Choroid plexus epithelial cell (primary cell): ENCODE measurements around the gene PTK6.

Experiments used
- DNase-seq: peaks from one replicate; pipeline ENCODE4 v3.0.0-alpha.2; 2010; ENCODE audit warnings: low read depth
- H3K4me3 ChIP-seq: 2 replicates; pipeline ENCODE4 v1.5.1; 2011; ENCODE audit warnings: low read depth, mild to moderate bottlenecking, control low read depth, low read length, moderate library complexity
- CTCF ChIP-seq: conservative IDR thresholded peaks from 2 replicates; pipeline ENCODE4 v1.5.1; 2011; ENCODE audit warnings: low read depth, mild to moderate bottlenecking, control low read depth, inconsistent platforms, low read length, moderate library complexity

The PTK6 gene

DNA sequence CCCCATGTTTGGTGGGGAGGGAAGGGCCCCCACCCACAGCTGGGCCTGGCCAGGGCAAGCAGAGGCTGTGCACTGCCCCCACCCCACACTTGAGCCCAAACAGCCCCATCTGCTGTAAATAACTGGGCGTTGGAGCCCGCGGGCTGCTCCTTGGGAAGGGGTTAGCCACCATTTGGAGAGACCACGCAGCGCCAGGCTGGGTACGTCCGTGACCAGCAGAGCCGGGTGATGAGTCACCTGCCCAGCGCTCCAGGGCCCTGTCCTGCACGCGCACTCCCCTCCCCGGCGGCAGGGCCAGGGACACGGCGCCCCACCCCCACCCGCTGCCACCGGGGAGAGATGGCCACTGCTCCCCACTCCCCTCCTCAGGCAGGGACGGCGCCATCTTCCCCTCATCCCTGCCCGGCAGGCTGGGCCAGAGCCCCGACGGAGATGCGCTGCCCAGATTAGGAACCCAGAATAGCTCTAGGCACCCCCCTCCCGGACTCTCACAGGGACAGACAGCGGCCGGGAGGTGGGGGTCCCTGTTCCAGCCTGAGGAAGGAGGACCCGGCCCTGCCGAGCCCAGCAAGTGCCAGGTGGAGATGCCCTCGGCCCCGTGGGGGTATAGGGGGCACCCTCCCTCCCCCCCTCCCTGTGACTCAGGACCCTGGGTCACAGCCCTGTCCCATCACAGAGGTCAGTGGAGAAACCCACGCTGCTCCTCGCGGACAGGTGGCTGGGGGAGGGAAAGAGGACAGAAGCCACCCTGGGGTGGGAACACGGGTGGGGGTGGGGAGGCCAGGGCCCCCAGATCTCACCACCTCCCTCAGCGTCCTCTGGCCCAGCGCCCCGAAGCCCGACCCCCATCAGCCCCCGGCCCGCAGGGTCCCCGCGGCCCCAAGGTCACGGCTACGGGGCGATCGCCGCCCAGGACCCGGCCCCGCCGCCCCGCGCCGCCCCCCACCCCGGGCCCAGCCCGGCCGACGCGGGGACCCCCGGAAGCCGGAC, 38.9 kb downstream of the PTK6 start:
- no peak for TF ChIP-seq CTCF

GRCh38 chr20:63497138-63497945, 39.8 kb downstream of the PTK6 start:
- no peak overlapping the region for H3K4me3 ChIP-seq
- no peak for TF ChIP-seq CTCF
- no peak for DNase-seq

More for the DNA sequence above, 38.9 kb downstream of the PTK6 start:
- DNase-seq: no peak
- H3K4me3 ChIP-seq: no peak overlapping the region

- no peak overlapping the region for H3K4me3 ChIP-seq
- TF ChIP-seq CTCF: no peak
- DNase-seq: no peak
Observed at GRCh38 chr20:63496596-63497120, 40.5 kb downstream of the PTK6 start.

DNA sequence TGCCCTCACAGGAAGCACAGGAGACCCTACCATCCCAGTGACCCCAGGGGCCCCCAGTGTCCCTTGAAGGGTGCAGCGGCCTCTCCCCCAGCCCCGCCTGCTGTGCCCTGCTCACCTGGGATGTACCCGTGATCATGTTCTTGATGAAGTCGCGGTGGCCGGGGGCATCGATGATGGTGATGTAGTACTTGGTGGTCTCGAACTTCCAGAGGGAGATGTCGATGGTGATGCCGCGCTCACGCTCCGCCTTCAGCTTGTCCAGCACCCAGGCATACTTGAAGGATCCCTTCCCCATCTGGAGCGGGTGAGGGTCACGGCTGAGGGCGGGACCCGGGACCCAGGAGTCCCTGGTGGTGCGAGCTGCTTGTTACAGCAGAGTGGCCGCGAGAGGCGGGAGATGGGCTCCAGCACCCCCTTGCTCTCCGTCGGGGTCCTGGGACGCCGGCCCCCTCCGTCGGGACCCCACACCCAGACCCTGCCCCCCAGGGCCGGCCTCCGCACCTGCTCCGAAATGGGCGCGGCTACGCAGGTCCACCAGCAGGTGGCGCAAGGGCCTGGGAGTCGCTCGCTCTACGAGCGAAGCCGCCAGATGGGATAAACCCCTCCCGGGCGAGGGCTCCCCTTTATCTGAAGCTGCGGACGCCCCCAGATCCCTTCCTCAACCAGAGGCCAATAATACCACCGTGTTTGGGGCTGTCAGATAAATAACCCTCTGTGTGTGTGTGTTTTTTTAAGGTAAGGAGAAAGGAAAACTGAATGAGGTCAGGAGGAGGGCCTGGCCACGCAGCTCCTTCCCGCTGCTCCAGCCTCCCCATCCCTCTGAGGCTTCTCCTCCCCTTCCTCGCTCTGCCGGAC, 41.2 kb downstream of the PTK6 start:
- DNase-seq: peak; percentile 44
- peak; percentile 82 for TF ChIP-seq CTCF
- H3K4me3 ChIP-seq: peak overlapping the region; percentile 30

DNA sequence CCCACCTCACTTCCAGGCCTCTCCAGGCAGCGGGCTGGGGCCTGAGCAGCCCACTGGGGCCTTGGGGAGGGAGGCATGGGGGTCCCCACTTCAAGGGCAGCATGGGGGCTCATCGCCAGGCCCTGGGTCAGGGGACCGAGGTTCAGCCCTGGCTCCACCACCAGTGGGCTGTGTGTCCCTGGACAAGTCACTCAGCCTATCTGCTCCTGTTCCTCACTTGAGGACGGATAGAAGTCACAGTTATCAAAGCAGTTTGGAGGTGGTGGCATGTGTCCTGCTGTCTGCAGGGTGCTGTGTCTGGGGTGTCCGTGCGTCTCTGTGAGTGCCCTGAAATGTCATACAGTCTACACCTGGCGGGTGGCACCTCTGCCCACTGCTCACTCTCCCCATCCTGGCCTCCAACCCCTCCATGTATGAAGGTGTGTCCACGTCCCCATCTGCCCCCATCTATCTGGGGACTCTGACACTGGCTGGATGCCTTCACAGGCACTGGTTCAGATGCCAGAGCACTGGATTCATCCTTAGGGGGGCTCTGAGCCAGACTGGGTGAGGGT, 41.9 kb downstream of the PTK6 start:
- DNase-seq: no peak
- no peak for TF ChIP-seq CTCF
- no peak overlapping the region for H3K4me3 ChIP-seq
